ENCODE results near the gene MISP. TPM values are rescaled to one million over a fixed set of nuclear protein-coding genes. Genes with fewer than 3 reads are reported as not detected.

Gene MISP
- total and polyA plus RNA-seq, 10 of the 15 experiments (the other 5 are each of a cell fraction or from before 2014, with no cell fraction given): not detected

DNA sequence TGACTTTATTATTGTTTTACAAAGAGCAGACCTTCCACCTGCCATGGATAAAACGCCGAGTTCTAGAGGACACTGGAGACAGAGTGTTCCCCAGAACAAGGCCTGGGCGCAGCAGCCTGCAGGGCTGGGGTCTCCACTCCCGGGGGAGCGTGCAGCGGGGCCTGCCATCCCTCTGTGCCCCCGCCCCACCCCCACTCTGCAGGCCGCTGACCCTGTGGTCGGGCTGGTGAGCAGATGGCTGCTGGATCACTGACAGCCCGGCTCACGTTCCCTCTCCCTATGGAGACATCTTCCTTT, 37.7 kb downstream of the MISP start:
- no peak for TF ChIP-seq MYC (IDR thresholded peaks at IDR 0.05; ENCODE audit: insufficient read depth, insufficient read length, insufficient replicate concordance, low read length, severe bottlenecking)
- TF ChIP-seq LARP7 (IDR thresholded peaks at IDR 0.05): no peak
- no peak for TF ChIP-seq EP300 (IDR thresholded peaks at IDR 0.05; ENCODE audit: borderline replicate concordance in 1 of 2, control insufficient read depth in 1 of 2, low read depth in 2 of 2, low read length in 2 of 2)
- TF ChIP-seq POLR2AphosphoS2 (IDR thresholded peaks at IDR 0.05; ENCODE audit: low read depth, low read length): no peak
- TF ChIP-seq ZNF24 (IDR thresholded peaks at IDR 0.05): no peak
- no peak for TF ChIP-seq FOXK2 (IDR thresholded peaks at IDR 0.05)
- no peak for TF ChIP-seq ZZZ3 (IDR thresholded peaks at IDR 0.05; ENCODE audit: control insufficient read depth, insufficient read length, low read depth)
- TF ChIP-seq ZBTB11 (CRISPR knock-in tag; IDR thresholded peaks at IDR 0.05): no peak
- TF ChIP-seq NFYB (IDR thresholded peaks at IDR 0.05; ENCODE audit: insufficient read depth, low read depth, low read length): no peak
- TF ChIP-seq EGR1 (IDR thresholded peaks at IDR 0.05; ENCODE audit: borderline replicate concordance in 1 of 2, low read depth in 2 of 2, low read length in 2 of 2): no peak
- TF ChIP-seq SMAD5 (IDR thresholded peaks at IDR 0.05; ENCODE audit: low read depth): no peak
- no peak for TF ChIP-seq WRNIP1 (IDR thresholded peaks at IDR 0.05; ENCODE audit: borderline replicate concordance, low read depth, low read length)
- TF ChIP-seq STAT1 (conservative IDR thresholded peaks at IDR 0.05): no peak
- no peak for TF ChIP-seq ASH2L (IDR thresholded peaks at IDR 0.05; ENCODE audit: borderline replicate concordance, low read depth)
- no peak for TF ChIP-seq RFX5 (IDR thresholded peaks at IDR 0.05; ENCODE audit: low read depth, low read length)
- ChIA-PET POLR2A (no interaction called here), SMC1A (ENCODE audit: uncharacterized antibody, unreplicated experiment) (no interaction called here), RAD21 (ENCODE audit: unreplicated experiment) (no interaction called here), CTCF (no interaction called here)
- intact Hi-C loops (cut with micrococcal nuclease; ENCODE audit: unreplicated experiment): no loop called here
- in situ Hi-C loops (cut with MboI): no loop called here
- no TSS peak for BruUV-seq (replicated peaks)
- no peak for DNase-seq (ENCODE audit: low read depth, low spot score)
- no peak overlapping the region for H3K9ac ChIP-seq (ENCODE audit: control insufficient read depth, insufficient read depth, low read length)
- WGBS (ENCODE audit: insufficient coverage, insufficient replicate concordance, low lambda C conversion rate, missing lambda C conversion rate): 60% methylated on average over 10 of the region's 11 CpGs
- no peaks in the 10 kb centered on the region for H3K36me3 ChIP-seq (ENCODE audit: control insufficient read depth in 2 of 2, insufficient read depth in 2 of 2, low read length in 1 of 2)
- no peak overlapping the region for H3K4me3 ChIP-seq
- no peaks in the 10 kb centered on the region for H3K9me3 ChIP-seq (replicated peaks; ENCODE audit: control insufficient read depth, insufficient read depth, low read length)
- FAIRE-seq: no peak
- H3K79me2 ChIP-seq (ENCODE audit: control insufficient read depth, insufficient read depth, low read length): no peaks in the 10 kb centered on the region
- H3K4me1 ChIP-seq (ENCODE audit: control insufficient read depth, insufficient read depth, low read length): no peaks in the 10 kb centered on the region
- H3K27ac ChIP-seq (ENCODE audit: control insufficient read depth, insufficient read depth): no peak overlapping the region
- no peak for ATAC-seq
- H4K20me1 ChIP-seq (ENCODE audit: control insufficient read depth, insufficient read depth): no peaks in the 10 kb centered on the region
- H3K27me3 ChIP-seq (replicated peaks in 1 of 2; ENCODE audit: control insufficient read depth in 2 of 2, insufficient read depth in 2 of 2, low read length in 1 of 2): no peaks in the 10 kb centered on the region; a peak in 1 of 4 replicates
- H2AFZ ChIP-seq (ENCODE audit: control insufficient read depth, low read depth, low read length): no peak overlapping the region
- H3K4me2 ChIP-seq (ENCODE audit: control insufficient read depth, insufficient read depth): no peak overlapping the region

Data from GM12878 (cell line).